ENCODE data around the gene AHSG. TPM values are rescaled to one million over a fixed set of nuclear protein-coding genes. Genes with fewer than 3 reads are reported as not detected.

The AHSG gene
- total RNA-seq, 4 donors from 2014 or later: 1.1 to 3.6 TPM; not detected in 2

- TF ChIP-seq, protein P1, sequence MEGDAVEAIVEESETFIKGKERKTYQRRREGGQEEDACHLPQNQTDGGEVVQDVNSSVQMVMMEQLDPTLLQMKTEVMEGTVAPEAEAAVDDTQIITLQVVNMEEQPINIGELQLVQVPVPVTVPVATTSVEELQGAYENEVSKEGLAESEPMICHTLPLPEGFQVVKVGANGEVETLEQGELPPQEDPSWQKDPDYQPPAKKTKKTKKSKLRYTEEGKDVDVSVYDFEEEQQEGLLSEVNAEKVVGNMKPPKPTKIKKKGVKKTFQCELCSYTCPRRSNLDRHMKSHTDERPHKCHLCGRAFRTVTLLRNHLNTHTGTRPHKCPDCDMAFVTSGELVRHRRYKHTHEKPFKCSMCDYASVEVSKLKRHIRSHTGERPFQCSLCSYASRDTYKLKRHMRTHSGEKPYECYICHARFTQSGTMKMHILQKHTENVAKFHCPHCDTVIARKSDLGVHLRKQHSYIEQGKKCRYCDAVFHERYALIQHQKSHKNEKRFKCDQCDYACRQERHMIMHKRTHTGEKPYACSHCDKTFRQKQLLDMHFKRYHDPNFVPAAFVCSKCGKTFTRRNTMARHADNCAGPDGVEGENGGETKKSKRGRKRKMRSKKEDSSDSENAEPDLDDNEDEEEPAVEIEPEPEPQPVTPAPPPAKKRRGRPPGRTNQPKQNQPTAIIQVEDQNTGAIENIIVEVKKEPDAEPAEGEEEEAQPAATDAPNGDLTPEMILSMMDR (IDR thresholded peaks at IDR 0.05 in 4 of 5, conservative IDR thresholded peaks at IDR 0.05 in 1 of 5): no peak
- no peak for TF ChIP-seq POLR2A (IDR thresholded peaks at IDR 0.05)
- H3K4me1 ChIP-seq: peaks cover 23 to 31% of the 10 kb centered on the region in 2 donors
- in situ Hi-C loops (cut with MboI; ENCODE audit: low sequenced_read_pairs in 4 of 4): loop anchor here in 2 of 4 donors (25.0 kb wide), 4 partner anchors 216 to 984 kb away; partner anchors contain the start of genes EIF4A2 (in 1 of the 2), ETV5 (in 1 of the 2) and SENP2 (in 1 of the 2)
- no peaks in the 10 kb centered on the region for H3K9me3 ChIP-seq
- no peaks in the 10 kb centered on the region for H3K27me3 ChIP-seq
- DNase-seq (no peak), ATAC-seq (no peak)
- peaks cover 0 to 35% of the 10 kb centered on the region in 2 donors for H3K36me3 ChIP-seq
- H3K4me3 ChIP-seq: peak overlapping the region; percentile 81 to 99 (median 93)
- peak overlapping the region; percentile 90 to 97 (median 94) for H3K27ac ChIP-seq
- intact Hi-C loops (cut with DNase I; ENCODE audit: low total_unique reads): loop anchor here (2.0 to 5.0 kb wide), 3 partner anchors 212 to 629 kb away; partner anchors contain the start of genes EIF4A2 and ETV5
Measured at GRCh38 chr3:186570941-186571643, 41.8 kb upstream of the AHSG start.

DNA sequence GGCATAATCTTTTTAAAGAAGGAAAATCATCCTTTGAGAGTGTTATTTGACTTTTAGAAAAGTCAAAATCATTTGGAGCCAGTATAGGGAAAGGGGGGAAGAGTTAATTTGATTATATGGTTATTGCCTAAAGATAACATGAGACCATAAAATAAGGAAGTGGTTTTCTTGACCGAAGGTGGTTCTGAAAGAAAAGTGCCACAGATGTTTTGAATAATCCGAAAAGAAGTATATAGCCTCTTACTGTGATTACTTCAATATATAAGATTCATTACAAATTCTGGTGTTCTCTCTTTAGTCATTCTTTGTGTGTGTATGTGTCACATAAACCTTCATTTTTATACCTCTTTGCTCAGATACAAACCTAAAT, 41.2 kb upstream of the AHSG start:
- Histone ChIP-seq H3K36me3 (peaks cover 0 to 41% of the 10 kb centered on the region in 2 donors), H3K27ac (no peak overlapping the region), H3K27me3 (no peaks in the 10 kb centered on the region), H3K9me3 (no peaks in the 10 kb centered on the region), H3K4me1 (peaks cover 18 to 26% of the 10 kb centered on the region in 2 donors), H3K4me3 (peak overlapping the region in 3 of 4 donors; percentile 81 to 99 (median 92))
- DNase-seq (no peak), ATAC-seq (no peak)
- no peak for TF ChIP-seq POLR2A (IDR thresholded peaks at IDR 0.05)
- TF ChIP-seq, protein P1 (IDR thresholded peaks at IDR 0.05 in 4 of 5, conservative IDR thresholded peaks at IDR 0.05 in 1 of 5): no peak
- intact Hi-C loops (cut with DNase I; ENCODE audit: low total_unique reads): loop anchor here (2.0 to 5.0 kb wide), 3 partner anchors 211 to 629 kb away; partner anchors contain the start of genes EIF4A2 and ETV5
- in situ Hi-C loops (cut with MboI; ENCODE audit: low sequenced_read_pairs in 4 of 4): loop anchor here in 2 of 4 donors (25.0 kb wide), 4 partner anchors 216 to 984 kb away; partner anchors contain the start of genes EIF4A2 (in 1 of the 2), ETV5 (in 1 of the 2) and SENP2 (in 1 of the 2)

DNA sequence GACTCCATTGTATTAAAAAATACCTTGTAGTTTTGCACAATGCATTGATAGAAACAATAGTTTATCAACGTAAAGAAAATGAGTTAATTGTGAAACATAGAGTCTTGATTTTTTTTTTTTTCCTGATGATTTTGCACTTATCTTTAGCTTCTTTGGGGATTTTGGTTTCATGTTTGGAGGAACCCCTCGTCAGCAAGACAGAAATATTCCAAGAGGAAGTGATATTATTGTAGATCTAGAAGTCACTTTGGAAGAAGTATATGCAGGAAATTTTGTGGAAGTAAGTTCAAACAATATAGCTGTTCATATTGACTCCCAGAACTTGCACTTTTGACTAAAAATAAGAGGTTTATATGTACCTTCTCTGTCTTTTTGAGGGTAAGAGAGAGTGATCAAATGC, 35.3 kb upstream of the AHSG start:
- Histone ChIP-seq H3K4me1 (no peaks in the 10 kb centered on the region), H3K36me3 (peaks cover 0 to 88% of the 10 kb centered on the region in 2 donors), H3K9me3 (no peaks in the 10 kb centered on the region), H3K4me3 (no peak overlapping the region), H3K27ac (no peak overlapping the region), H3K27me3 (no peaks in the 10 kb centered on the region)
- intact Hi-C loops (cut with DNase I; ENCODE audit: low total_unique reads): no loop called here
- in situ Hi-C loops (cut with MboI; ENCODE audit: low sequenced_read_pairs in 4 of 4): no loop called here
- no peak for TF ChIP-seq POLR2A (IDR thresholded peaks at IDR 0.05)
- TF ChIP-seq, protein P1 (IDR thresholded peaks at IDR 0.05 in 4 of 5, conservative IDR thresholded peaks at IDR 0.05 in 1 of 5): no peak
- DNase-seq: no peak
- no peak for ATAC-seq

DNA sequence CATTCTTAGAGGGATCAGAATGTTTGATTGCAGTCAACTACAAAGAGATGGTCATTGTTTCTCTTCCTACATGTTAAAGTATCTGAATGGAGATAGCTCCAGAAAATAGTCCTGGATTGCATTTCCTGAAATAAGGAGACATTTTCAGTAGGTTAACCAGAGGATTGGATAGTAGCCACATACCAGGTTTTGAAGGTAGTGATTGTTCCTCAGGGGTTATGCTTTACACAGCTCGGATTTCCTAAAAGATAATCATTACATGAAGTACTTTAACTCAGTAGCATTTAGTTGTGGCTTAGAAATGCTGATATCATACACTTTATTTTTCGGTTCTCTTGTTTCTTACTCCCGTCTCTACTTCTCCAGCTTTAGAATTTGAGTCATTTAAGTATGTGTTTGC, 32.1 kb upstream of the AHSG start:
- H3K27ac ChIP-seq: no peak overlapping the region
- intact Hi-C loops (cut with DNase I; ENCODE audit: low total_unique reads): no loop called here
- peaks cover 0 to 95% of the 10 kb centered on the region in 2 donors for H3K36me3 ChIP-seq
- H3K4me1 ChIP-seq: no peaks in the 10 kb centered on the region
- TF ChIP-seq, protein P1 (IDR thresholded peaks at IDR 0.05 in 4 of 5, conservative IDR thresholded peaks at IDR 0.05 in 1 of 5): no peak
- TF ChIP-seq POLR2A (IDR thresholded peaks at IDR 0.05): no peak
- no peaks in the 10 kb centered on the region for H3K27me3 ChIP-seq
- DNase-seq (no peak), ATAC-seq (no peak)
- in situ Hi-C loops (cut with MboI; ENCODE audit: low sequenced_read_pairs in 4 of 4): no loop called here
- no peak overlapping the region for H3K4me3 ChIP-seq
- no peaks in the 10 kb centered on the region for H3K9me3 ChIP-seq

Data from gastrocnemius medialis (tissue), 4 donors.